Trophoblast cell (in vitro differentiated cells and primary cell): Measurements from ENCODE around the gene DOCK3.
"Not testable (repeated sequence)": the region's sequence is repeated elsewhere in the genome, so short reads cannot be mapped to it uniquely, and the experiment has no call there.

Experiments used
- DNase-seq, 2 donors: peaks; one replicate each; pipeline ENCODE4 v3.0.0-alpha.2; 2016
- H2AFZ ChIP-seq: 2 replicates; pipeline ENCODE4 v1.6.1; 2013; ENCODE audit warnings: low read length, moderate library complexity, mild to moderate bottlenecking; ENCODE audit not compliant: insufficient read depth, poor library complexity
- H2AK5ac ChIP-seq: 2 replicates; pipeline ENCODE4 v1.6.1; 2013; ENCODE audit warnings: mild to moderate bottlenecking, low read length
- H2BK120ac ChIP-seq: 2 replicates; pipeline ENCODE4 v1.6.1; 2013; ENCODE audit warnings: low read length, mild to moderate bottlenecking, moderate library complexity; ENCODE audit not compliant: insufficient read depth, poor library complexity
- H2BK12ac ChIP-seq: 2 replicates; pipeline ENCODE4 v1.6.1; 2013; ENCODE audit warnings: mild to moderate bottlenecking, low read length, moderate library complexity
- H2BK5ac ChIP-seq: 2 replicates; pipeline ENCODE4 v1.6.1; 2013; ENCODE audit warnings: low read length, low read depth, moderate library complexity, mild to moderate bottlenecking; ENCODE audit not compliant: poor library complexity
- H3K14ac ChIP-seq: 2 replicates; pipeline ENCODE4 v1.6.1; 2013; ENCODE audit warnings: mild to moderate bottlenecking, low read length
- H3K18ac ChIP-seq: 2 replicates; pipeline ENCODE4 v1.6.1; 2013; ENCODE audit warnings: mild to moderate bottlenecking, low read length
- H3K23ac ChIP-seq: 2 replicates; pipeline ENCODE4 v1.6.1; 2013; ENCODE audit warnings: low read length
- H3K27ac ChIP-seq: 2 replicates; pipeline ENCODE4 v1.5.1; 2013; ENCODE audit warnings: low read depth, mild to moderate bottlenecking, inconsistent platforms, low read length, moderate library complexity
- H3K27me3 ChIP-seq: 2 replicates; pipeline ENCODE4 v1.6.1; 2013; ENCODE audit warnings: inconsistent platforms, mild to moderate bottlenecking, low read length, moderate library complexity; ENCODE audit not compliant: insufficient read depth
- H3K36me3 ChIP-seq, 2 experiments: 1 replicate in 1 of 2; 2 replicates in 1 of 2; pipeline ENCODE4 v1.6.1; 2013; ENCODE audit warnings: low read length in 2 of 2, mild to moderate bottlenecking in 2 of 2, moderate library complexity in 1 of 2; ENCODE audit not compliant: insufficient read depth in 2 of 2, control insufficient read depth in 1 of 2
- H3K4ac ChIP-seq: 2 replicates; pipeline ENCODE4 v1.6.1; 2013; ENCODE audit warnings: low read depth, mild to moderate bottlenecking, low read length, moderate library complexity
- H3K4me1 ChIP-seq, 2 experiments: 1 replicate in 1 of 2; 2 replicates in 1 of 2; pipeline ENCODE4 v1.6.1; 2013; ENCODE audit warnings: low read length in 2 of 2, mild to moderate bottlenecking in 2 of 2, moderate library complexity in 1 of 2; ENCODE audit not compliant: insufficient read depth in 2 of 2, control insufficient read depth in 1 of 2
- H3K4me2 ChIP-seq: 2 replicates; pipeline ENCODE4 v1.6.1; 2013; ENCODE audit warnings: inconsistent platforms, mild to moderate bottlenecking, low read length, moderate library complexity
- H3K4me3 ChIP-seq: 2 replicates; pipeline ENCODE4 v1.5.1; 2013; ENCODE audit warnings: mild to moderate bottlenecking, low read depth, low read length, inconsistent platforms
- H3K79me1 ChIP-seq: one replicate; pipeline ENCODE4 v1.6.1; 2013; ENCODE audit warnings: low read length
- H3K79me2 ChIP-seq: 2 replicates; pipeline ENCODE4 v1.6.1; 2013; ENCODE audit warnings: low read length, mild to moderate bottlenecking; ENCODE audit not compliant: control insufficient read depth, insufficient read depth, poor library complexity
- H3K9ac ChIP-seq: 2 replicates; pipeline ENCODE4 v1.6.1; 2013; ENCODE audit warnings: mild to moderate bottlenecking, low read length
- H3K9me3 ChIP-seq: 2 replicates; pipeline ENCODE4 v1.6.1; 2013; ENCODE audit warnings: low read depth, mild to moderate bottlenecking, control low read depth, inconsistent platforms, low read length; ENCODE audit not compliant: insufficient read depth
- H4K12ac ChIP-seq: 2 replicates; pipeline ENCODE4 v1.6.1; 2013; ENCODE audit warnings: low read depth, mild to moderate bottlenecking, low read length, moderate library complexity
- H4K8ac ChIP-seq: 2 replicates; pipeline ENCODE4 v1.6.1; 2013; ENCODE audit warnings: low read depth, mild to moderate bottlenecking, low read length, moderate library complexity
- H4K91ac ChIP-seq: one replicate; pipeline ENCODE4 v1.6.1; 2013; ENCODE audit warnings: low read depth, mild to moderate bottlenecking, low read length, moderate library complexity
- WGBS: extraction: QIAGEN DNeasy Blood & Tissue Kit; methylation state at CpG from one replicate; pipeline ENCODE4 v1.1.7; 2013; ENCODE audit warnings: missing lambda C conversion rate; ENCODE audit not compliant: insufficient read length, insufficient coverage; ENCODE audit errors: extremely low coverage; 5-methylcytosine and 5-hydroxymethylcytosine counted together

DOCK3 gene

DNA sequence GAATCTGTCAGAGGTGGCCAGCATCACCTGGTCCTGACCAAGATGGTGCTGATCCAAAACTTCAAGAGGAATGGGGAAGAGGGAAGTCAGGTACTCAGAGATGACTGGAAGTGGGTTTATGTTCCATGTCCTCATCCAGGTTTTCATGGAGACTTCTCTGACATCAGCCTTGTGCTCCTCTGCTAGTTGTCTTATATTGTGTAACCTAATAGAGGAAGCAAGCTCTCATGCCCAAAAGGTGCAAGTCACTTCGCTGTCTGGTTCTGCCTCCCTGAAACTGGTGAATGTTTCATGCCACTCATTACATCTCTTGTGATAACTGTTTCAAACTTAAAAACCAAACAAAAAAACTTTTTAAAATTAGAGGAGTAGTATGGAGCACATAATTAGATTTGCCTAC lies 583.1 kb downstream of the DOCK3 start:
- Histone ChIP-seq H3K9ac (no peak overlapping the region), H3K4me2 (no peak overlapping the region), H3K9me3 (no peaks in the 10 kb centered on the region), H2AFZ (no peak overlapping the region), H4K8ac (no peak overlapping the region), H2AK5ac (no peak overlapping the region), H3K4me1 (no peaks in the 10 kb centered on the region), H3K4me3 (no peak overlapping the region), H3K27me3 (no peaks in the 10 kb centered on the region), H3K27ac (no peak overlapping the region), H3K4ac (no peak overlapping the region), H4K91ac (no peak overlapping the region), H2BK5ac (no peak overlapping the region), H3K79me1 (no peaks in the 10 kb centered on the region), H3K36me3 (peaks cover 0 to 9% of the 10 kb centered on the region in 2 experiments), H3K79me2 (no peaks in the 10 kb centered on the region), H2BK12ac (no peak overlapping the region), H4K12ac (no peak overlapping the region), H3K14ac (no peak overlapping the region), H3K18ac (no peak overlapping the region), H2BK120ac (no peak overlapping the region), H3K23ac (no peak overlapping the region)
- no peak for DNase-seq
- no CpG with 5 or more reads among the region's 1 CpG for WGBS

- not testable (repeated sequence) for H3K79me1 ChIP-seq, H3K27me3 ChIP-seq, H2BK12ac ChIP-seq, H3K27ac ChIP-seq, H3K4me2 ChIP-seq, H3K4ac ChIP-seq, H3K14ac ChIP-seq, H3K9ac ChIP-seq, H3K4me1 ChIP-seq, H2AFZ ChIP-seq, DNase-seq, H2BK5ac ChIP-seq, H3K36me3 ChIP-seq, H4K91ac ChIP-seq, H3K4me3 ChIP-seq, H4K8ac ChIP-seq, H3K79me2 ChIP-seq, H4K12ac ChIP-seq, H3K23ac ChIP-seq, H3K18ac ChIP-seq, H2AK5ac ChIP-seq, H2BK120ac ChIP-seq, H3K9me3 ChIP-seq
- WGBS = no CpG with 5 or more reads among the region's 4 CpGs
Observed at GRCh38 chr3:51264166-51264565, 589.4 kb downstream of the DOCK3 start.

DNA sequence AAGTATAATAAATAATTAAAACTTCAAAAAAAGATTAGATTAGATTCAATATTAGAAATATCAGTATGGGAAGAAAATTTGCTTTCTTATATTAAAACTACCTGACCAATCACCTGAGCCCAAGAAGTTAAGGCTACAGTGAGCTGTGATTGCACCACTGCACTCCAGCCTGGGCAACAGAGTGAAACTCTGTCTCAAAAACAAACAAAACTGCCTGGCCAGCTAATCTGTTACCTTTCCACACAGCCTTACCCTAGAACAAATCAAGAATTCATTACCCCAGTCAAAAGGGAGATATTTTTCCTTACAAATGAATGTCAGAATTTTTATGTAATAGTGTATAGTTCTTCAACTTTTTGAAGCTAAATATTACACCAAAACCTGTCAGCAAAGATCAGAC lies 593.4 kb downstream of the DOCK3 start:
- Histone ChIP-seq H3K23ac (no peak overlapping the region), H3K9ac (no peak overlapping the region), H2AFZ (no peak overlapping the region), H3K4ac (no peak overlapping the region), H3K18ac (no peak overlapping the region), H3K79me1 (no peaks in the 10 kb centered on the region), H3K9me3 (peaks cover 2% of the 10 kb centered on the region), H4K8ac (no peak overlapping the region), H3K36me3 (peaks cover 0 to 2% of the 10 kb centered on the region in 2 experiments), H3K4me2 (no peak overlapping the region), H3K14ac (no peak overlapping the region), H2AK5ac (no peak overlapping the region), H3K27me3 (no peaks in the 10 kb centered on the region), H4K91ac (no peak overlapping the region), H2BK12ac (no peak overlapping the region), H4K12ac (no peak overlapping the region), H3K27ac (no peak overlapping the region), H2BK120ac (no peak overlapping the region), H3K4me3 (no peak overlapping the region), H2BK5ac (no peak overlapping the region), H3K79me2 (no peaks in the 10 kb centered on the region), H3K4me1 (no peaks in the 10 kb centered on the region)
- no peak for DNase-seq

DNA sequence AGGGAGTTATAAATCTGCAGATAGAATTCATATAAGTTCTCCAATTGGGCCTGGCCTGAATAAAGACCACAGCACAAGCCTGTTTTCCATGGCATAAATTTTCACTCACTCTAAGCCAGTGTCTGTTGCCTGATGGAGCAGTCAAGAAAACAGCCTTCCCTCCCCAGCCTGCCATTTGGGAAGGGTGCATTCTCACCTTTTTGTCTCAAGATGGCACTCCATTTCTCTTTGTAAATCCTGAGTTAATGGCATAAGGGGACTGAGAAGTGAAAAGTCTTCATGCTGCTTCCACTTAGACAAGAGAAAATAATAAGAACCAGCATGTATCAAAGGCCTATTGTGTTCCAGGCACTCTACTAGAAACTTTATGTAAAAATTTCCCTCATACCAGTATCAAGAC lies 594.7 kb downstream of the DOCK3 start:
- Histone ChIP-seq H2BK12ac (no peak overlapping the region), H2AFZ (no peak overlapping the region), H3K14ac (no peak overlapping the region), H3K27ac (no peak overlapping the region), H3K23ac (no peak overlapping the region), H3K9me3 (peaks cover 2% of the 10 kb centered on the region), H4K91ac (no peak overlapping the region), H3K9ac (no peak overlapping the region), H3K79me1 (no peaks in the 10 kb centered on the region), H4K12ac (no peak overlapping the region), H2AK5ac (no peak overlapping the region), H3K4me2 (no peak overlapping the region), H4K8ac (no peak overlapping the region), H3K79me2 (no peaks in the 10 kb centered on the region), H3K36me3 (peaks cover 0 to 2% of the 10 kb centered on the region in 2 experiments), H3K4me3 (no peak overlapping the region), H3K27me3 (no peaks in the 10 kb centered on the region), H3K4me1 (no peaks in the 10 kb centered on the region), H3K18ac (no peak overlapping the region), H2BK5ac (no peak overlapping the region), H3K4ac (no peak overlapping the region), H2BK120ac (no peak overlapping the region)
- DNase-seq = no peak

- no peak overlapping the region for H2BK5ac ChIP-seq
- no peak for DNase-seq
- H3K4ac ChIP-seq = no peak overlapping the region
- H4K8ac ChIP-seq = no peak overlapping the region
- no peak overlapping the region for H3K23ac ChIP-seq
- H3K4me1 ChIP-seq = no peaks in the 10 kb centered on the region
- H4K91ac ChIP-seq = no peak overlapping the region
- H3K4me3 ChIP-seq = no peak overlapping the region
- H2BK12ac ChIP-seq = no peak overlapping the region
- H3K27me3 ChIP-seq = no peaks in the 10 kb centered on the region
- no CpG with 5 or more reads among the region's 3 CpGs for WGBS
- H3K9ac ChIP-seq = no peak overlapping the region
- no peak overlapping the region for H3K18ac ChIP-seq
- H3K14ac ChIP-seq = no peak overlapping the region
- H3K36me3 ChIP-seq = peaks cover 2 to 3% of the 10 kb centered on the region in 2 experiments
- no peak overlapping the region for H4K12ac ChIP-seq
- no peak overlapping the region for H2AK5ac ChIP-seq
- H3K9me3 ChIP-seq = peaks cover 2% of the 10 kb centered on the region
- H3K79me1 ChIP-seq = no peaks in the 10 kb centered on the region
- H3K27ac ChIP-seq = no peak overlapping the region
- no peak overlapping the region for H3K4me2 ChIP-seq
- no peak overlapping the region for H2AFZ ChIP-seq
- no peaks in the 10 kb centered on the region for H3K79me2 ChIP-seq
- no peak overlapping the region for H2BK120ac ChIP-seq
Observed at GRCh38 chr3:51270559-51270958, 595.8 kb downstream of the DOCK3 start.
